ENCODE results near the gene CALML6. TPM values are rescaled to one million over a fixed set of nuclear protein-coding genes. Genes with fewer than 3 reads are reported as not detected.

Gene CALML6
- polyA plus RNA-seq, 2 of the 4 experiments (the other 2 are of a cell fraction) = 0.49 TPM

GRCh38 chr1:1960480-1961196 lies 45.6 kb downstream of the CALML6 start:
- peak overlapping the region; percentile 96 for H3K4me2 ChIP-seq
- CTCF ChIA-PET = interaction anchor here (0.7 to 6.9 kb wide), 23 partner anchors 8 to 183 kb away, joined by 3 to 126 read pairs (median 4); no protein-coding TSS in a partner anchor
- H3K9me3 ChIP-seq = no peaks in the 10 kb centered on the region
- DNase-seq (ENCODE audit: low read depth in 1 of 2, low spot score in 1 of 2) (no peak), FAIRE-seq (no peak), ATAC-seq (no peak)
- 61% methylated on average over 17 of the region's 17 CpGs for WGBS (ENCODE audit: missing lambda C conversion rate)
- POLR2A ChIA-PET = interaction anchor here (1.6 kb wide), 1 partner anchor 84 kb away, joined by 5 read pairs; no protein-coding TSS in a partner anchor
- H3K4me3 ChIP-seq = no peak overlapping the region
- peaks cover 6% of the 10 kb centered on the region; the same call in 1 of the 3 replicates for H3K4me1 ChIP-seq
- TF ChIP-seq MAZ (IDR thresholded peaks at IDR 0.05; ENCODE audit: borderline replicate concordance, low read depth, low read length) (no peak), MAFK (IDR thresholded peaks at IDR 0.05; ENCODE audit: partially characterized antibody) (peak; percentile 54)
- H3K27ac ChIP-seq = peak overlapping the region in 1 of 2 experiments; percentile 29; a peak in 2 of 6 replicates

- Histone ChIP-seq H3K27ac (no peak overlapping the region), H3K4me2 (no peak overlapping the region), H3K4me1 (peaks cover 6% of the 10 kb centered on the region; the same call in 1 of the 3 replicates), H3K9me3 (no peaks in the 10 kb centered on the region), H3K4me3 (no peak overlapping the region)
- DNase-seq (ENCODE audit: low read depth in 1 of 2, low spot score in 1 of 2) (no peak), ATAC-seq (no peak), FAIRE-seq (no peak)
- 63% methylated on average over 2 of the region's 2 CpGs for WGBS (ENCODE audit: missing lambda C conversion rate)
- CTCF ChIA-PET = interaction anchor here (1.2 to 5.4 kb wide), 3 partner anchors 81 to 178 kb away, joined by 3 to 126 read pairs (median 4); no protein-coding TSS in a partner anchor
- POLR2A ChIA-PET = no interaction called here
- TF ChIP-seq, protein P1, sequence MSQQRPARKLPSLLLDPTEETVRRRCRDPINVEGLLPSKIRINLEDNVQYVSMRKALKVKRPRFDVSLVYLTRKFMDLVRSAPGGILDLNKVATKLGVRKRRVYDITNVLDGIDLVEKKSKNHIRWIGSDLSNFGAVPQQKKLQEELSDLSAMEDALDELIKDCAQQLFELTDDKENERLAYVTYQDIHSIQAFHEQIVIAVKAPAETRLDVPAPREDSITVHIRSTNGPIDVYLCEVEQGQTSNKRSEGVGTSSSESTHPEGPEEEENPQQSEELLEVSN (IDR thresholded peaks at IDR 0.05; ENCODE audit: borderline replicate concordance, low read depth) = no peak
- TF ChIP-seq TP53 (CRISPR knock-in tag; IDR thresholded peaks at IDR 0.05) (no peak), JUN (IDR thresholded peaks at IDR 0.05) (no peak), MYC (IDR thresholded peaks at IDR 0.05; ENCODE audit: borderline replicate concordance, low read length) (no peak), ZNF302 (CRISPR knock-in tag; IDR thresholded peaks at IDR 0.05) (no peak), SREBF2 (IDR thresholded peaks at IDR 0.05) (no peak)
- TF ChIP-seq, protein P2, sequence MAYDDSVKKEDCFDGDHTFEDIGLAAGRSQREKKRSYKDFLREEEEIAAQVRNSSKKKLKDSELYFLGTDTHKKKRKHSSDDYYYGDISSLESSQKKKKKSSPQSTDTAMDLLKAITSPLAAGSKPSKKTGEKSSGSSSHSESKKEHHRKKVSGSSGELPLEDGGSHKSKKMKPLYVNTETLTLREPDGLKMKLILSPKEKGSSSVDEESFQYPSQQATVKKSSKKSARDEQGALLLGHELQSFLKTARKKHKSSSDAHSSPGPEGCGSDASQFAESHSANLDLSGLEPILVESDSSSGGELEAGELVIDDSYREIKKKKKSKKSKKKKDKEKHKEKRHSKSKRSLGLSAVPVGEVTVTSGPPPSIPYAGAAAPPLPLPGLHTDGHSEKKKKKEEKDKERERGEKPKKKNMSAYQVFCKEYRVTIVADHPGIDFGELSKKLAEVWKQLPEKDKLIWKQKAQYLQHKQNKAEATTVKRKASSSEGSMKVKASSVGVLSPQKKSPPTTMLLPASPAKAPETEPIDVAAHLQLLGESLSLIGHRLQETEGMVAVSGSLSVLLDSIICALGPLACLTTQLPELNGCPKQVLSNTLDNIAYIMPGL (CRISPR knock-in tag; IDR thresholded peaks at IDR 0.05; ENCODE audit: borderline replicate concordance) = no peak
Observed at GRCh38 chr1:1962752-1963151, 47.7 kb downstream of the CALML6 start.

- ATAC-seq = no peak
- H3K27ac ChIP-seq = no peak overlapping the region
- peaks cover 6% of the 10 kb centered on the region; the same call in 1 of the 3 replicates for H3K4me1 ChIP-seq
- no peak for DNase-seq (ENCODE audit: low read depth in 1 of 2, low spot score in 1 of 2)
- H3K4me2 ChIP-seq = no peak overlapping the region
- ChIA-PET CTCF (interaction anchor here (1.2 to 2.6 kb wide), 3 partner anchors 82 to 177 kb away, joined by 3 to 9 read pairs (median 4); no protein-coding TSS in a partner anchor), POLR2A (no interaction called here)
- H3K4me3 ChIP-seq = no peak overlapping the region
- no peak for FAIRE-seq
- H3K9me3 ChIP-seq = no peaks in the 10 kb centered on the region
- WGBS (ENCODE audit: missing lambda C conversion rate) = 64% methylated on average over 17 of the region's 17 CpGs
- TF ChIP-seq RAD21 (conservative IDR thresholded peaks at IDR 0.05 in 1 of 2, IDR thresholded peaks at IDR 0.05 in 1 of 2) (no peak), RARB (CRISPR knock-in tag; IDR thresholded peaks at IDR 0.05) (no peak), CTCF (IDR thresholded peaks at IDR 0.05) (no peak), MAFK (IDR thresholded peaks at IDR 0.05; ENCODE audit: partially characterized antibody) (no peak), REST (IDR thresholded peaks at IDR 0.05) (no peak), JUN (IDR thresholded peaks at IDR 0.05) (no peak), ZSCAN20 (CRISPR knock-in tag; IDR thresholded peaks at IDR 0.05) (no peak), HEYL (CRISPR knock-in tag; IDR thresholded peaks at IDR 0.05) (no peak)
- TF ChIP-seq, protein P3, sequence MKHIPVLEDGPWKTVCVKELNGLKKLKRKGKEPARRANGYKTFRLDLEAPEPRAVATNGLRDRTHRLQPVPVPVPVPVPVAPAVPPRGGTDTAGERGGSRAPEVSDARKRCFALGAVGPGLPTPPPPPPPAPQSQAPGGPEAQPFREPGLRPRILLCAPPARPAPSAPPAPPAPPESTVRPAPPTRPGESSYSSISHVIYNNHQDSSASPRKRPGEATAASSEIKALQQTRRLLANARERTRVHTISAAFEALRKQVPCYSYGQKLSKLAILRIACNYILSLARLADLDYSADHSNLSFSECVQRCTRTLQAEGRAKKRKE (CRISPR knock-in tag; IDR thresholded peaks at IDR 0.05; ENCODE audit: low read depth) = no peak
- TF ChIP-seq, protein P4, sequence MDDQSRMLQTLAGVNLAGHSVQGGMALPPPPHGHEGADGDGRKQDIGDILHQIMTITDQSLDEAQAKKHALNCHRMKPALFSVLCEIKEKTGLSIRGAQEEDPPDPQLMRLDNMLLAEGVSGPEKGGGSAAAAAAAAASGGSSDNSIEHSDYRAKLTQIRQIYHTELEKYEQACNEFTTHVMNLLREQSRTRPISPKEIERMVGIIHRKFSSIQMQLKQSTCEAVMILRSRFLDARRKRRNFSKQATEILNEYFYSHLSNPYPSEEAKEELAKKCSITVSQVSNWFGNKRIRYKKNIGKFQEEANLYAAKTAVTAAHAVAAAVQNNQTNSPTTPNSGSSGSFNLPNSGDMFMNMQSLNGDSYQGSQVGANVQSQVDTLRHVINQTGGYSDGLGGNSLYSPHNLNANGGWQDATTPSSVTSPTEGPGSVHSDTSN (IDR thresholded peaks at IDR 0.05) = no peak
- TF ChIP-seq, protein P1 (IDR thresholded peaks at IDR 0.05; ENCODE audit: borderline replicate concordance, low read depth) = no peak
Observed at GRCh38 chr1:1963570-1963969, 48.5 kb downstream of the CALML6 start.
